Stimulated activated CD8-positive, alpha-beta memory T cell treated with anti-CD3 and anti-CD28 coated beads, Interleukin-7, amount 100 ng/mL, for 4 hours (primary cell): Measurements from ENCODE around the gene HOXA7.

ENCODE experiments used
- DNase-seq, 2 donors: peaks; one replicate each; pipeline ENCODE4 v3.0.0-alpha.2; 2020; ENCODE audit warnings: low read depth in 2 of 2

Gene HOXA7

DNA sequence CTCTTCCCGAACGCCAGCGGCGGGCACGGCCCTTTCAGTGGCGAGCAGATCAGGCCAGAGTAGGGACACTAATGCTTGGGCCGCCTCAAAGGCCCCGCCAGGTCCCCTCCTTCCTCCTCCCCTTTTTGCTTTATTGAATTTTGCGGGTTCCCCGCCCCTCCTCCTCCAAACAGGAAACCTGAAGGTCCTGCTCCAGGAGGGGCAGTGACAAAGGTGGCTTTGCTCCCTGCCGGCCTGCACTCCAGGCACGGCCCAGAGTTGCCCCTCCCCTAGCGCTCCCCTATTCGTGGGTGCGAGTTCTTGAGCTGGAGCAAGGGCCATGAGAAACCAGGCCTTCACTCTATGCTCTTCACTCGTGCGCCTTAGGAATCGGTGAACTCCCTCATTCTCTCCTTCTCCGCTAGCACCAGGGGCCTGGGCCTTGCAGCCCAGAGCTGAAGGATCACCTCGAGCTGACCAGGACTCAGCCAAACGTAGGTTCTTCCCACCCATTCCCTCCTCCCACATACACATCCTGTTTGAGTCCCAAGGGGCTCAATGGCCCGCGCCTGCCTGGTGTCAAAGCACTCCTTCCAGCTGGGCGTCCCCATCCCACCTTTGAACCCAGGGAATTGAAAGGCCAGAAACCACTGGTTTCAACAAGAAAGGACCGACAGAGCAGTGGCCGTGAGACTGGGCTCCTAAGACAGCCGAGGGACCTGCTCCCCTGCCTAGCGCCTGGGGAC lies 8.3 kb downstream of the HOXA7 start:
- DNase-seq: no peak

DNA sequence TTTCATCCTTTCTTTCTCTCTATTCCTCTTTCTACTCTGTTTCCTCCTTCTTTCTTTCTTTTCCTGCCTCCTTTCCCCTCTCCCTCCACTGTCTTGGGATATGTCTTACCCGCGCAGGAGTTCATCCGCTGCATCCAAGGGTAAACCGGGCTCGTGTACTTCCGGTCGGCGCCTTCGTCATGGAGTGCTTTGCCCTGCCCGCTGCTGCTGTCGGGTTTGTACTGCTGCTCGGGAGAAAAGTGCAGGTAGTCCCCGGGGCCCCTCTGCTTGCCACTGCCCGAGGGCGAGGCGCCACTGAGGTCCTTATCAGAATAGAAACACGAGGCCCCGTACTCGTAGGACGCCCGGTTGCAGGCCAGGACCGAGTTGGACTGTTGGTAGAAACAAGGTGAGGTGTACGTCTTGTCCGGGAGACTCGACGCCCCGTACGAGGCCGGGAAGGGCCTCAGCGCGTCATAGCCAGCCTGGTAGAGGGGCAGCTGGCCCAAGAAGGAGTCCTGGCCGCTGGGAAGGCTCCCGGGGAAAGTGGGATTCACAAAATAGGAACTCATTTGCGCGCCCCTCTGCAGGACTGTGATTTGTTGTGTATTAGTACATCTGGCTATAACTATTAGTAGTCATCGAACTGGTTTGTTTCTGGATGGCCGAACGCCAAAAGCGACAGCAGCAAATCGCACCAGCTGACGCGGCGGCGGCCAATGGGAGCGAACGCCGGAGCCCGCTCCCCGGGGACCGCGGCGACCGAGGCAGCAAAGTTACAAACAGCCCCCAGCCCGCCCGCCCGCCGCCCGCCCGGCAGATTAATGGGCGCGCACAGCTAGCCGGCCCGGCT lies 9.1 kb downstream of the HOXA7 start, which contains the start of gene HOXA6:
Gene HOXA6, minus strand, starts transcription at position 576 of the 832 bp plus-strand sequence. Its CDS starts 25 bp downstream, at position 551.
- no peak for DNase-seq

DNA sequence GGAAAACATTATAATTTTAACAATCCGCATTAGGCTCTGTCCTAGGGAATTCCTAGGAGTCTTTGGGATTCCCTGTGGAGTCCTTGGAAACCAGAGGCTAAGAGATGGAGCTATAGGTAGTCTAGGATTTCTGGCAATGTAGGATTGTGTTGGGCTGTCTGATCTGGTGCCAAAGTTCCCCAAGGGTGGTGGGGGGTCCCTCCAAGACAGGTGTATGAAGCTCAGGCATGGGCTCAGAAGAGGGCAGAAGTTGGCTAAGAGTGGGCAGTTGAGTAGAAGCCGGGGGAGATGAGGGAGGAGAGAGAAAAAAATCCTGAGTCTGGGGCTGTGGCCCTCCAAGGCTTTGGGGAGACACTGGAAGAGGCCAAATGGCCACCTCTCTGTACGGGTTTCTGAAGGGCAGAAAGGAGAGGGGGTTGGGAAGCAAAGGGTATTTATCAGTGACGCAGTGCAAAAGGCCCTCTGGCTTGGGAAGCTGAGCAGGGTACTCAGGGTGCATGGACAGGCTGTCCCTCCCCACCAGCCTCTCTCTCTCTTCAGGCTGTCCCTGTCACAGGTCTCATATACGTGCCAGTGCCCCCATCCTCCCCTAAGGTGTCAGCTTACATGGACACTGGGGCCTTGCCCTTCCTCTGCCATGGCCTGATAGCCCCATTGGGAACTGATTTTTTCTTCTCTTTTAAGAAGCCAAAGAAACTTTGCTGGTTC lies 9.8 kb downstream of the HOXA7 start:
- DNase-seq: no peak

DNA sequence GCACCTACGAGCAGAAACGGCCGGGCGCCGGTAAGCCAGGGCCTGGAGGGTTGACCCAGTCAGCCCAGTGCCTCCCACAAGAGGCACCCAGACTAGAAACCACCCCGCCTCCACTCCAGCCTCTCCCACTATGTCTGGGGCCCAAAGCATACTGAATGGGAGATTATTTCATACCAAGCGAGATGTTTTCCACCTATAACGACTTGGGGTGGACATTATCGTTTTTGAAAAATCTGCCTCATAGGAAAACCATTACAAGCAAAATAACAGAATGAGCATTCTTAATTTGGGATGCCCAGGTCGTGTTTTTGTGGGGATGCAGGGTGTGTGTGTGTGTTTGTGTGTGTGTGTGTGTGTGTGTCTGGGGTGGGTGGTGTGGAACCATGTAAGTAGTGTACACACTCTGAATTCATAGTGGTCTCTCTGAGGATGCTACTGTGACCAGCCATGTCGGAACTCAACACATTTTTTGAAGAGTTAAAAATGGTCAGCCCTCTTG lies 10.5 kb downstream of the HOXA7 start:
- DNase-seq: no peak

DNA sequence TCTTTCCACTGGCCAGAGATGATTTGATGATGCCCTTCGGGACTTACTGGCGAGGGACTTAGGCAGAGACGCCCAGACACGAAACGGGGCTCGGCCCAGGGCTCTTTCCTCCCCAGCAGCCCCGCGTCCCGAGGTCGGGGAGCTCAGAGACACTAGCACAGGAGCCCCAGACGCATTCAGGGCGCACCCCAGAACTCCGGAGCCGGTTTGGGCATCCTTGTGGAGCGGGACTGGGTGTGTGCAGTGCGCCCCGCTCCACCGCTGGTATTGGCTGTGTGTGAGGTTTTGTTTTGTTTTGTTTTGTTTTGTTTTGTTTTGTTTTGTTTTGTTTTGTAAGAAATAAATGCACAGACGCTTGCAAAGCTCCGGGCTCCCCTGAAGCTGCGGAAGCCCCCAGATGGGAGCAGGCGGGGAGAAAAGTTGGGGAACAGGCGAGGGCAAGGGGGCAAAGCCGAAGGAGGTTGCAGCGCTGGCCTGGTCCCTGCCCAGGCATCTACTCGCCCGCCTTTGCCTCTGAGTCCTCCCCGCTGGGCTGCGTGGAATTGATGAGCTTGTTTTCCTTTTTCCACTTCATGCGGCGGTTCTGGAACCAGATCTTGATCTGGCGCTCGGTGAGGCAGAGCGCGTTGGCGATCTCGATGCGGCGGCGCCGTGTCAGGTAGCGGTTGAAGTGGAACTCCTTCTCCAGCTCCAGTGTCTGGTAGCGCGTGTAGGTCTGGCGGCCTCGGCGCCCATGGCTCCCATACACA lies 11.1 kb downstream of the HOXA7 start:
- no peak for DNase-seq

DNA sequence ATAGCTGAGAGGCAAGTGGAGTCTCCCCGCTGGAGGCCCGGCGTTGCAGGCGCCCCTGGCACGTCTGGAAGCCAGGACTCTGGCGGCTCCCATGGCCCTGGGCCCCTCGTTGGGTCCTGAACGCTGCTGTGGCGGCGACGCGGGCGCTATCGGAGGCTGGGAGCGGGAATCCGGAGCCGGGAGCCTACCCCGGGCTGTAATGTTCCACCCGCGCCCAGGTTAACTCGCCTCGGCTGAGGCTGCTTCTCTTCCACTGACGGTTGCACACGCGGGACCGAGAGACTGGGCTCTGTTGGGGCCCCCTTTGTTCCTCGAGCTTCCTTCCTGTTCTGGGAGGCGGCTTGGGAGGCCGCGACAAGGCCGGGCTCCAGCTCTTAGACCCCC lies 11.7 kb downstream of the HOXA7 start:
- no peak for DNase-seq

DNA sequence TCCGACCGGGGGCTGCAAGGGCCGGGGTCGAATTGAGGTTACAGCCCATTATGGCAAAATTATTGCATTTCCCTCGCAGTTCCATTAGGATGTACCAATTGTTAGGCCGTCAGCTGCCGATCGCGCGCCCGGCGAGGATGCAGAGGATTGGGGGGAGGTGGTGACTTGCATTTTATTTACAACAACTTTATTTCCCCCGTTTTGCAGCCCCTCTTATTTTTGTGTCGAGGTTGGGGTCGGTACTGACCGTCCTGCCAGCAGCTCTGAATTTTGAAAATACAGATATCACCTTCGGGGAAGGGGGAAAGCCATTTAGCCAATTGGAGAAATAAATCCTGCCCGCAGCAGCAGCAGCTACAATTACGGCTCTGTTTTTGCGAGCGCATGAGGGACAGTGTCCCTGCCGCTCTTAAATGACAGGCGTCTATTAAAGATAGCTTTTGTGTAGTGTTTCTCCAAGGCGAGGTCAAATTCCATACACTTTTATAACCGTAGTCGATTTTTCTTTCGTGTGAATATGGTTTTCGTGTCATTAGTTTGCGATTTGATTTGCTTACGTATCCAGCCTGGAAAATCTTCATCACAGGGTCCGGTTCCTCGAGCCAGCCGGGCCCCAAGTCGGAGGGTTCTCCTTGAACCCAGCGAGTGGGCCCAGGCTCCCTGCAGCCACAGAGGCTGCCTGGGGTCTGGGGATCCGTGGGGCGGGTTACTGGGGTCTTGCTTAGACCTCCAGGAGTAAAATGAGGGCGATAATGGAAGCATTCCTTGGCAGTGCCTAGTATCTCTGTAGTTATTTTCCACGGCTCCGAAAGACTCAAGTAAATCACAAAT lies 12.3 kb downstream of the HOXA7 start:
- DNase-seq: no peak

DNA sequence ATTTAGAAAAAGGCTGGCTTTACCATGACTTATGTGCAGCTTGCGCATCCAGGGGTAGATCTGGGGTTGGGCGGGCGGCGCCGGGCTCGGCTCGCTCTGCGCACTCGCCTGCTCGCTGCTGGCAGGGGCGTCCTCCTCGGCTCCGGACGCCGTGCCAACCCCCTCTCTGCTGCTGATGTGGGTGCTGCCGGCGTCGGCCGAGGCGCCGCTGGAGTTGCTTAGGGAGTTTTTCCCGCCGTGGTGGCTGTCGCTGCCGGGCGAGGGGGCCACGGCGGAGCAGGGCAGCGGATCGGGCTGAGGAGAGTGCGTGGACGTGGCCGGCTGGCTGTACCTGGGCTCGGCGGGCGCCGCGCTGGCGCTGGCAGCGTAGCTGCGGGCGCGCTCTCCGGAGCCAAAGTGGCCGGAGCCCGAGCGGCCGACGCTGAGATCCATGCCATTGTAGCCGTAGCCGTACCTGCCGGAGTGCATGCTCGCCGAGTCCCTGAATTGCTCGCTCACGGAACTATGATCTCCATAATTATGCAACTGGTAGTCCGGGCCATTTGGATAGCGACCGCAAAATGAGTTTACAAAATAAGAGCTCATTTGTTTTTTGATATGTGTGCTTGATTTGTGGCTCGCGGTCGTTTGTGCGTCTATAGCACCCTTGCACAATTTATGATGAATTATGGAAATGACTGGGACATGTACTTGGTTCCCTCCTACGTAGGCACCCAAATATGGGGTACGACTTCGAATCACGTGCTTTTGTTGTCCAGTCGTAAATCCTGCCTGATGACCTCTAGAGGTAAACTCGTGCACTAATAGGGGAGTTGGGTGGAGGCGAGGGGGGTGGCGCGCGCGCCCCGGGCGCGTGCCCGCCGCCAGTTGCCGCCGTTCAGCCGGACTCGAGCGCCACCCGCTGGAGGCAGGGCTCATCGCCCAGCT lies 13.2 kb downstream of the HOXA7 start, which contains the start of gene HOXA5:
Gene HOXA5, minus strand, starts transcription at position 659 of the 927 bp plus-strand sequence. Its CDS starts 74 bp downstream, at position 585.
- no peak for DNase-seq

DNA sequence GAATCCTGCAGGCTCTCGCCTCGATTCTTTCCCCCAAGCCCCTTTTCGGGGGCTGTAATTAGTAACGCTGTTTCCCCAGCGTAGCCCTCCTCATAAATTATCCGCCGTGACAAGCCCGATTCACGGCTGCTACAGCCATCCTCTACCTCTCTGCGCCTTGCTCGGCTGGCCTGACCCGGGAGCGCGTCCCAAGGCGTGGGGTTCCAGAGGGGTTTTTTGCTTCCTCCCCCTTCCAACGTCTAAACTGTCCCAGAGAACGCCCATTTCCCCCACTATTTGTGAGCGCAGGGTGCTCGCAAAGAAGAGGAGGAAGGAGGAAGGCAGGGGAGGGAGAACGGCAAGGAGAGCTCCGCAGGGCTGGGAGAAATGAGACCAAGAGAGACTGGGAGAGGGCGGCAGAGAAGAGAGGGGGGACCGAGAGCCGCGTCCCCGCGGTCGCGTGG lies 13.9 kb downstream of the HOXA7 start:
- no peak for DNase-seq

DNA sequence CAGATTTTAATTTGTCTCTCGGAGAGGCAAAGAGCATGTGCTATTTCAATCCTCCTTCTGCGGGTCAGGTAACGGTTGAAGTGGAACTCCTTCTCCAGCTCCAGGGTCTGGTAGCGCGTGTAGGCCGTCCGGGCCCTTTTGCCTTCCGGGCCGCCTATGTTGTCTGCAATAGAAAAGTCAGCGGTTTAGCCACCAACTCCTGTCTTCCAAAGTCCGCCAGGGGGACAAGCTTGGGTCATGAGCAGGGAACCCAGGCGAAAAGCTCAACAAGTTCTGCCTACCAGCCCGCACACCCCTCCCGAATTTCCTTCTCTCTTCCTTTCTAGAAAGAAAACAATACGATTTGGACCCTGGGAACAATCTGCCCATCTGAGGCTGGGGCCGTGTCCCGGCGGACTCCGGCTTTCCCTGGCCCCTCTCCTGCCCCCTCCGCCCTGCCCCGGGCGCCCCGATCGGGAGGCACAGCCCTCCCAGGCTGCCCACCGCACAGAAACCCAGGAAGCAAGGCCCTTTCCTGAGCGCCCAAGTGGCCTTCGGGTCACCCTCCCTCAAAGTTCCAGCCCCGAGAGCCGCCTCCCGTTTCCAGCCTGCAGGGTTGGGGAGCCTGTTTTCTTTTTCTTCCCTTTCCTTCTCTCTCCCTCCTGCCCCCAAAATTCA lies 14.4 kb downstream of the HOXA7 start:
- no peak for DNase-seq

DNA sequence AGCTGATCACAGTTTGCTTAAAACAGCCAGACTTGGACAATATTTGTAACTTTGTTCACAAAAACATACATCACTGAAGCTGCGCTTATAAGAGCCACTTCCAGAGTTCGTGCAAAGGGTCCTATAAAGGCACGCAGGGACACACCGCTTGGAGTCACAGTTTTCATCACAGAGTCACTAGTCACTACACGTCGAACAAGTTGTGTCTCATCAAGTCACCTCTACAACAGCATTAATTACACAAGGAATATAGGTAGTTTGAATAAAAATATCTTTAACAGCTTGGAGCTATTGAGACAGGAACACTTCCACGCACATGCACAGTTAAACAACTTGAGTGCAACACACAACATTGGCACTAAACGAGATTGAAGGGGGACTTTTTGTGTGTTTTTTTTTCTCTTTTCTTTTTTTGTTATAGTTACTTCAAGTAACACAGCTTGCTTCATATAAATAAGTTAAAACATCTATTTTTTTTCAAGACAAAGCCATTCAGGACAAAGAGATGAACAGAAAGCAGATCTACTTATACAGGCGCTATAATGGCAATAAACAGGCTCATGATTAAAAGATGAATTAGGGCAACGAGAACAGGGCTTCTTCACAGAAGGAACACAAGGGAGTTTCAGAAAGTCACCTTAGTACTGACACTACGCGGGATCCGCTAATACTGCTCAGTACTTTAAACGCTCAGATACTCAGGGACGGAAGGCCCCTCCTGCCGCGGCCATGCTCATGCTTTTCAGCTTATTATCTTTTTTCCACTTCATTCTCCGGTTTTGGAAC lies 15.1 kb downstream of the HOXA7 start:
- DNase-seq: no peak

DNA sequence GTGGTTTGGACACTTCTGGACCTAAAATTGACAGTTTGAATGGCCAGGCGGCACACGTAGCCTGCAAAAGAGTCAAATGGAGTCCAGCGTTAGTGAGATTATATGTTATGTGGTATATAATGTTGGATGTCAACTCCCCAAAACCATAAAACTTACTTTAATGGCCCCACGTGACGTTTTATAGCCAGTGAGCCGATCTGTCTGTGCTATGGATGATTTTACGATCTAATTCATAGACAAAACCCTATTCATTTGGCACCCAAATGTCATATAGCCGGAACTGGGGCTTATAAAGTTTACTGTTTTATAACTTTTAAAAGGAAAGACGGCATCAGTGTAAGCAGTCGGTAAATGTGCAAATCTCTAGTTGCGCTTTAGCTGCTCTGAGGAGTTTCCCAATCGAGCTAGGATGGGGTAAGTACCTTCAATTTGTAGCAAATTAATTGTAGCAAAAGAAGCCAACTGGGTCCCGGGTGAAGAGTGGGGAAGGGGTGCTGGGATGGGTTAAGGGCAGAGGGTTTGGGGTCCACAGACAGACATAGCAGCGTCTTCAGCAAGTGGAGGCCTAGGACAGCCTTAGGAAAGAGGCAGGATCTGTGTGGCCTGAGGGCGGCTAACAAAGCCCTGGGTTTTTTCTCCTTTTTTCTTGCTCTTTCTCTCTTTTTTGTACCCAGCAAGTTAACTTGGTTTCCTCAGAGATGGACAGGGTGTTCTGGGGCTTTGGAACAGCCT lies 16.2 kb downstream of the HOXA7 start:
- no peak for DNase-seq

DNA sequence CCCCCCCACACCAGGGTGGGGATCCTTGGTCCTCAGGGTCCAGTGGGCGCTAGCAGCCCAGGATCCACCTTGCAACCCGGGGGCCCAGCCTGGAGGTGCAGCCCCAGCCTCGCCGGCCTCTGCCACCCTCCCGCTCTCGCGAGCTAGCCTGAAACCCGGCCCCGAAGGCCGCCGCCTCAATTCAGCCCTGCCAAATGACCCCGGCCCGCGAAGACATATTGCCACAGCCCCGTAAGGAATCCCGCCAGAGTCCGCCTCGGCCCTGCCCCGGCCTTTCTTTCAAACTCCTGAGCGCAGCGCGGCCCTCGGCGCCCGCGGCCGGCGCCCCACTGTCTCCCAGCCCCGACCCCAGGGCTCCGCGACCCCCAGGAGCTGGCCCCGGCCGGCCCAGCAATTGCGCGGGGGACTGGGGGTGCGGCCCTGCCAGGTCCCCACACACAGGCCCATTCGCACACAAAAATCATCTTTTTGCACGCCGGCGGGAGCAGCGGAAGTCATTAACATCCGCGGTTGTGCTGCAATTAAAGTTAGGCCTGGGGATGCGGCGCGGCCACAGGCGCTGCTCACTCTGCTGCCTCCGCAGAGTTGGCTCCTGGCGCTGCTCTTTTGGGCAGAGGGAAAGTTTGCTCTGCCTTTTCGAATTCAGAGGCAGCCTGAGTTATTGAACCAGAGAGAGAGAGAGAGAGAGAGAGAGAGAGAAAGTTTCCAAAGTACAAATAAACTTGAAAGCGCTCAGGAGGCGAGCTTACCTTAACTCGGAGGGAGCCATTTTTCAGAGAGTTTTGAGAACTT lies 16.9 kb downstream of the HOXA7 start:
- DNase-seq: no peak

DNA sequence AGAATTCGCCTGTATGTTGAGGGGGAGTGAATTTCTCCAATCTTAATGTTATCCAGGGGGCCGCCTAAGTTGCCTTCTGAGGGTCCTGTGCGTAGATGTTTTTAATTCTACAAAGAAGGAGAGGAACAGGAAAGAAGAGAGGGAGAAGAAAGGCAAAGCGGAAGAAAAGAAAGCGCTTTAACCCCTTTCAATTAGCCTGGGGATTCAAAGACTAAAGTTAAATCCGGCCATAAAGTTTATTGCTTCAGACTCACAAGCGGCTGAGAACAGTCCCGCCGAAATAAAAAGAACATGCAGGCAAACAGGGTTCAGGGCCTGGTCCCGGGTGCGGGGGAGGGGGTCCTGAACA lies 17.5 kb downstream of the HOXA7 start:
- DNase-seq: no peak

DNA sequence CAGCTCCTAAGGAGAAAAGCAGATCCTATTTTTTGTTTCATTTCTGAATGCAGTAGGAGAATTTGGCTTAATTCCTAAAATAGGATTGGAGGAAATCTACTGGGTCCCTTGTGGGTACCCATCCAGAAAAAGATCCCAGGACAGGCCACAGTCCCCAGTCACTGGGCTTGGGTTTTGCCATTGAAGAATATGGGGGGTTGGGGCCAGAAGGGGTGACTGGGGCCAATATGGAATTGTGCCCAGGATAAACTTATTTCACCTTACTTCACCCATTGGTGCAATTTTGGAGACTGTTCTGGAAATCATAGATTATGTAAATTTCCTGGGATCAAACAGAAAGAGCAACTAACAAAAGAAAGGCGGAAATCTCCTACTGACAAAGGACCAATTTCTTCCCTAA lies 18.0 kb downstream of the HOXA7 start:
- no peak for DNase-seq

DNA sequence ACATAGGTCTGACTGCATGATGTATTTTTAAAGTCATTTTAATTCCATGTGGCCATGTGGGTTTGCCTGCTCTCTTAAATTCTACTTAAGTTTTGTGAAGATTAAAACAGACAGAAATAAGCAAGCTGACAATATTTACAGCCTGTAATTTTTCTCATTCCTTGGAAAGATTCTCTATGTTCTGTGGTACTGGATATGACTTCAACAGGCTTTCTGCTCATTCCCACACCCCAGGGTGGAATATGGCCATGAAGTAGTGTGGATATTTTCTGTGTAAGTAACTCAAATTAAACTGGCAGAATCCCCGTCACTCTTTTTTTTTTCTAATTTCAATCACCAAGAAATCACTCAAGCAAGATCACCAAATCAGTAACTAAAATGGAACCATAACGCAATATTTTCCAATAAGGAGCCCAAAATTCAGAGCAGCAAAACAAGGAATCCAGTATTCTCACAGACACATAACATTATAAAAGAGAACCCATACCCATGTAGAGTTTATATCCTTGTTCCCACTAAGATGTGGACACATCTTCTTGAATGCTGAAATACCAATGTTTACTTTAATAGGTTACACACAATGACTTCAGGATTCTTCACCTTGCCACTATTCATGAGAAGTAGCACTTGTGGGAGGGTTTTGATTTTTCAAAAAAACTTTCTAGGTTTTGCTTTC lies 18.7 kb downstream of the HOXA7 start:
- DNase-seq: no peak
